Activated CD4-positive, alpha-beta T cell treated with anti-CD3 and anti-CD28 coated beads, Interleukin-2, amount 10 ng/mL, durations not matched to agents 24 days and 14 days (primary cell): ENCODE measurements around the gene UBE4A. TPM values are rescaled to one million over a fixed set of nuclear protein-coding genes. Genes with fewer than 3 reads are reported as not detected.

Source experiments
- DNase-seq: peaks from one replicate; pipeline ENCODE4 v3.0.0; 2022
- H3K27ac Mint-ChIP-seq: one replicate; pipeline ENCODE4 v1.8.0; 2022; ENCODE audit warnings: mild to moderate bottlenecking, mixed read lengths
- H3K27me3 Mint-ChIP-seq: one replicate; pipeline ENCODE4 v1.8.0; 2022; ENCODE audit warnings: mixed read lengths
- H3K36me3 Mint-ChIP-seq: one replicate; pipeline ENCODE4 v1.8.0; 2022; ENCODE audit warnings: low read depth, mild to moderate bottlenecking, mixed read lengths
- H3K4me1 Mint-ChIP-seq: one replicate; pipeline ENCODE4 v1.8.0; 2021; ENCODE audit warnings: mixed read lengths
- H3K4me3 Mint-ChIP-seq: one replicate; pipeline ENCODE4 v1.8.0; 2022; ENCODE audit warnings: mild to moderate bottlenecking, moderate library complexity, mixed read lengths
- H3K9me3 Mint-ChIP-seq: one replicate; pipeline ENCODE4 v1.8.0; 2021; ENCODE audit warnings: mixed read lengths
- intact Hi-C: fragments of 100-400 bp; cut with micrococcal nuclease; formaldehyde crosslinking; loops from one replicate; pipeline ENCODE4 v1.15.1; 2023
- total RNA-seq: library from RNA; stranded (reverse); gene quantifications from 2 replicates; pipeline ENCODE4 v1.2.3, GENCODE V29; 2022

UBE4A gene
- 46.3 and 47.9 TPM in 2 replicates for total RNA-seq

- DNase-seq, result peak; percentile 99
- peaks cover 36% of the 10 kb centered on the region for H3K4me1 Mint-ChIP-seq
- no peaks in the 10 kb centered on the region for H3K9me3 Mint-ChIP-seq
- intact Hi-C loops, result loop anchor here (1.0 to 2.0 kb wide), 2 partner anchors 15 to 42 kb away; partner anchors contain the start of genes ATP5MG and CD3G
- peak within 1 kb of the TSS; percentile 91 for H3K27ac Mint-ChIP-seq
- H3K4me3 Mint-ChIP-seq, result peak within 1 kb of the TSS; percentile 93
- H3K27me3 Mint-ChIP-seq, result peaks cover 2% of the 10 kb centered on the region
- peaks cover 16% of the 10 kb centered on the region for H3K36me3 Mint-ChIP-seq
Observed at GRCh38 chr11:118359295-118359958, at the start of gene UBE4A. Gene UBE4A (plus strand): TSS chr11:118359600. CDS start chr11:118365081, 5,481 bp downstream.

- Mint-ChIP-seq H3K36me3 (peaks cover 83% of the 10 kb centered on the region), H3K4me1 (peaks cover 74% of the 10 kb centered on the region), H3K27me3 (no peaks in the 10 kb centered on the region), H3K9me3 (peaks cover 4% of the 10 kb centered on the region), H3K27ac (peak overlapping the region; percentile 59), H3K4me3 (peak overlapping the region; percentile 12)
- intact Hi-C loops, result no loop called here
- DNase-seq, result no peak
Observed at GRCh38 chr11:118310271-118310670, 49.1 kb upstream of the UBE4A start.

GRCh38 chr11:118310781-118311485 lies 48.5 kb upstream of the UBE4A start:
- intact Hi-C loops, result no loop called here
- Mint-ChIP-seq H3K27ac (peak overlapping the region; percentile 60), H3K36me3 (peaks cover 84% of the 10 kb centered on the region), H3K9me3 (peaks cover 4% of the 10 kb centered on the region), H3K4me3 (peak overlapping the region; percentile 10), H3K4me1 (peaks cover 78% of the 10 kb centered on the region), H3K27me3 (no peaks in the 10 kb centered on the region)
- no peak for DNase-seq

GRCh38 chr11:118311518-118311917 lies 47.9 kb upstream of the UBE4A start:
- Mint-ChIP-seq H3K9me3 (peaks cover 4% of the 10 kb centered on the region), H3K4me1 (peaks cover 81% of the 10 kb centered on the region), H3K27ac (peak overlapping the region; percentile 60), H3K36me3 (peaks cover 86% of the 10 kb centered on the region), H3K4me3 (no peak overlapping the region), H3K27me3 (no peaks in the 10 kb centered on the region)
- DNase-seq, result no peak
- intact Hi-C loops, result no loop called here

GRCh38 chr11:118312328-118312727 lies 47.1 kb upstream of the UBE4A start:
- peak overlapping the region; percentile 0 for H3K4me3 Mint-ChIP-seq
- no peaks in the 10 kb centered on the region for H3K27me3 Mint-ChIP-seq
- intact Hi-C loops, result no loop called here
- no peak for DNase-seq
- peak overlapping the region; percentile 65 for H3K27ac Mint-ChIP-seq
- peaks cover 81% of the 10 kb centered on the region for H3K4me1 Mint-ChIP-seq
- peaks cover 84% of the 10 kb centered on the region for H3K36me3 Mint-ChIP-seq
- H3K9me3 Mint-ChIP-seq, result peaks cover 4% of the 10 kb centered on the region

- Mint-ChIP-seq H3K27me3 (no peaks in the 10 kb centered on the region), H3K4me1 (peaks cover 76% of the 10 kb centered on the region), H3K36me3 (peaks cover 76% of the 10 kb centered on the region), H3K4me3 (no peak overlapping the region), H3K9me3 (peaks cover 4% of the 10 kb centered on the region), H3K27ac (no peak overlapping the region)
- intact Hi-C loops, result no loop called here
- DNase-seq, result no peak
Observed at GRCh38 chr11:118313242-118313641, 46.2 kb upstream of the UBE4A start.

GRCh38 chr11:118314988-118315411 lies 44.4 kb upstream of the UBE4A start:
- intact Hi-C loops, result no loop called here
- no peaks in the 10 kb centered on the region for H3K27me3 Mint-ChIP-seq
- H3K4me1 Mint-ChIP-seq, result peaks cover 79% of the 10 kb centered on the region
- DNase-seq, result no peak
- peak overlapping the region; percentile 71 for H3K4me3 Mint-ChIP-seq
- peaks cover 9% of the 10 kb centered on the region for H3K9me3 Mint-ChIP-seq
- peak overlapping the region; percentile 95 for H3K27ac Mint-ChIP-seq
- H3K36me3 Mint-ChIP-seq, result peaks cover 67% of the 10 kb centered on the region

GRCh38 chr11:118318124-118318523 lies 41.3 kb upstream of the UBE4A start:
- intact Hi-C loops, result no loop called here
- Mint-ChIP-seq H3K9me3 (peaks cover 5% of the 10 kb centered on the region), H3K4me3 (no peak overlapping the region), H3K4me1 (peaks cover 70% of the 10 kb centered on the region), H3K36me3 (peaks cover 51% of the 10 kb centered on the region), H3K27ac (no peak overlapping the region), H3K27me3 (no peaks in the 10 kb centered on the region)
- DNase-seq, result no peak

GRCh38 chr11:118318581-118319336 lies 40.6 kb upstream of the UBE4A start:
- H3K36me3 Mint-ChIP-seq, result peaks cover 50% of the 10 kb centered on the region
- DNase-seq, result peak; percentile 67
- peak overlapping the region; percentile 2 for H3K27ac Mint-ChIP-seq

GRCh38 chr11:118319337-118319707 lies 40.1 kb upstream of the UBE4A start:
- no peaks in the 10 kb centered on the region for H3K27me3 Mint-ChIP-seq
- peaks cover 45% of the 10 kb centered on the region for H3K36me3 Mint-ChIP-seq
- H3K27ac Mint-ChIP-seq, result peak overlapping the region; percentile 10
- H3K4me1 Mint-ChIP-seq, result peaks cover 59% of the 10 kb centered on the region
- intact Hi-C loops, result no loop called here
- H3K4me3 Mint-ChIP-seq, result no peak overlapping the region
- DNase-seq, result no peak
- H3K9me3 Mint-ChIP-seq, result peaks cover 5% of the 10 kb centered on the region

More at GRCh38 chr11:118318581-118319336, 40.6 kb upstream of the UBE4A start:
- no peaks in the 10 kb centered on the region for H3K27me3 Mint-ChIP-seq
- no peak overlapping the region for H3K4me3 Mint-ChIP-seq
- peaks cover 65% of the 10 kb centered on the region for H3K4me1 Mint-ChIP-seq
- intact Hi-C loops, result no loop called here
- peaks cover 5% of the 10 kb centered on the region for H3K9me3 Mint-ChIP-seq

GRCh38 chr11:118320515-118320914 lies 38.9 kb upstream of the UBE4A start:
- Mint-ChIP-seq H3K27me3 (no peaks in the 10 kb centered on the region), H3K27ac (peak overlapping the region; percentile 21), H3K36me3 (peaks cover 37% of the 10 kb centered on the region), H3K4me3 (no peak overlapping the region), H3K4me1 (peaks cover 52% of the 10 kb centered on the region), H3K9me3 (peaks cover 5% of the 10 kb centered on the region)
- DNase-seq, result no peak
- intact Hi-C loops, result no loop called here

- peaks cover 5% of the 10 kb centered on the region for H3K9me3 Mint-ChIP-seq
- no peak for DNase-seq
- H3K27me3 Mint-ChIP-seq, result no peaks in the 10 kb centered on the region
- H3K4me3 Mint-ChIP-seq, result no peak overlapping the region
- peaks cover 42% of the 10 kb centered on the region for H3K4me1 Mint-ChIP-seq
- intact Hi-C loops, result no loop called here
- peaks cover 28% of the 10 kb centered on the region for H3K36me3 Mint-ChIP-seq
- H3K27ac Mint-ChIP-seq, result no peak overlapping the region
Observed at GRCh38 chr11:118321386-118322082, 37.9 kb upstream of the UBE4A start.

- DNase-seq, result no peak
- no peak overlapping the region for H3K4me3 Mint-ChIP-seq
- peaks cover 34% of the 10 kb centered on the region for H3K4me1 Mint-ChIP-seq
- H3K27me3 Mint-ChIP-seq, result no peaks in the 10 kb centered on the region
- no peak overlapping the region for H3K27ac Mint-ChIP-seq
- peaks cover 21% of the 10 kb centered on the region for H3K36me3 Mint-ChIP-seq
- H3K9me3 Mint-ChIP-seq, result peaks cover 5% of the 10 kb centered on the region
- intact Hi-C loops, result no loop called here
Observed at GRCh38 chr11:118322721-118323120, 36.7 kb upstream of the UBE4A start.
